PC-9 (cell line): ENCODE data around the gene GALNT13.

Experiments used
- CTCF ChIP-seq: fragments of 200-600 bp; sonication (generic); conservative IDR thresholded peaks from 2 replicates; pipeline ENCODE4 v1.6.1; 2017; ENCODE audit warnings: mixed run types, antibody characterized with exemption, mild to moderate bottlenecking, moderate library complexity
- EZH2 ChIP-seq: fragments of 200-600 bp; sonication (generic); IDR thresholded peaks from 2 replicates; pipeline ENCODE4 v1.8.0; 2017; ENCODE audit warnings: antibody characterized with exemption, low read depth

- TF ChIP-seq CTCF (no peak), EZH2 (no peak)
These were observed 759 bp downstream of the GALNT13 start for GRCh38 chr2:153872311-153873051.
